ENCODE measurements around the gene BRSK2.

The BRSK2 gene

DNA sequence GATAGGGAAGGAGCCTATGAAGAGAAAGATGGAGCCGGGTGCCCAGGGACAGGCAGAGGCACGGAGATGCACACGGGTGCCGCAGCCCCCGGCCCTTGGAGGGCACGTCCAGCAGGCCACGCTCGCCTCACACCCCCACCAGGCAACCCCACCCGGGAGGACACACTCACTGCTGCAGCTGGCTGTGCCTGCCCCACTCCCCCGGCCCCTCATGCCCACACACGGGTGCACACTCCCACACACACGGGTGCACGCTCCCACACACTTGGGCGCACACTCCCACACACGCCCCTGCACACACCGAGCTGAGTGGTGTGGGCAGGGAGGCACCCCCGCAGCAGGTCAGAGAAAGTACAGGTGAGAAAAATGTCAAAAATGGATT, 95.8 kb downstream of the BRSK2 start:
- no peak for DNase-seq (ENCODE audit: low read depth)
- TF ChIP-seq, protein P1, sequence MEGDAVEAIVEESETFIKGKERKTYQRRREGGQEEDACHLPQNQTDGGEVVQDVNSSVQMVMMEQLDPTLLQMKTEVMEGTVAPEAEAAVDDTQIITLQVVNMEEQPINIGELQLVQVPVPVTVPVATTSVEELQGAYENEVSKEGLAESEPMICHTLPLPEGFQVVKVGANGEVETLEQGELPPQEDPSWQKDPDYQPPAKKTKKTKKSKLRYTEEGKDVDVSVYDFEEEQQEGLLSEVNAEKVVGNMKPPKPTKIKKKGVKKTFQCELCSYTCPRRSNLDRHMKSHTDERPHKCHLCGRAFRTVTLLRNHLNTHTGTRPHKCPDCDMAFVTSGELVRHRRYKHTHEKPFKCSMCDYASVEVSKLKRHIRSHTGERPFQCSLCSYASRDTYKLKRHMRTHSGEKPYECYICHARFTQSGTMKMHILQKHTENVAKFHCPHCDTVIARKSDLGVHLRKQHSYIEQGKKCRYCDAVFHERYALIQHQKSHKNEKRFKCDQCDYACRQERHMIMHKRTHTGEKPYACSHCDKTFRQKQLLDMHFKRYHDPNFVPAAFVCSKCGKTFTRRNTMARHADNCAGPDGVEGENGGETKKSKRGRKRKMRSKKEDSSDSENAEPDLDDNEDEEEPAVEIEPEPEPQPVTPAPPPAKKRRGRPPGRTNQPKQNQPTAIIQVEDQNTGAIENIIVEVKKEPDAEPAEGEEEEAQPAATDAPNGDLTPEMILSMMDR (IDR thresholded peaks at IDR 0.05; ENCODE audit: low read depth, low read length, missing control alignments) = no peak
- H3K4me3 ChIP-seq (ENCODE audit: low read depth, low read length) = no peak overlapping the region

DNA sequence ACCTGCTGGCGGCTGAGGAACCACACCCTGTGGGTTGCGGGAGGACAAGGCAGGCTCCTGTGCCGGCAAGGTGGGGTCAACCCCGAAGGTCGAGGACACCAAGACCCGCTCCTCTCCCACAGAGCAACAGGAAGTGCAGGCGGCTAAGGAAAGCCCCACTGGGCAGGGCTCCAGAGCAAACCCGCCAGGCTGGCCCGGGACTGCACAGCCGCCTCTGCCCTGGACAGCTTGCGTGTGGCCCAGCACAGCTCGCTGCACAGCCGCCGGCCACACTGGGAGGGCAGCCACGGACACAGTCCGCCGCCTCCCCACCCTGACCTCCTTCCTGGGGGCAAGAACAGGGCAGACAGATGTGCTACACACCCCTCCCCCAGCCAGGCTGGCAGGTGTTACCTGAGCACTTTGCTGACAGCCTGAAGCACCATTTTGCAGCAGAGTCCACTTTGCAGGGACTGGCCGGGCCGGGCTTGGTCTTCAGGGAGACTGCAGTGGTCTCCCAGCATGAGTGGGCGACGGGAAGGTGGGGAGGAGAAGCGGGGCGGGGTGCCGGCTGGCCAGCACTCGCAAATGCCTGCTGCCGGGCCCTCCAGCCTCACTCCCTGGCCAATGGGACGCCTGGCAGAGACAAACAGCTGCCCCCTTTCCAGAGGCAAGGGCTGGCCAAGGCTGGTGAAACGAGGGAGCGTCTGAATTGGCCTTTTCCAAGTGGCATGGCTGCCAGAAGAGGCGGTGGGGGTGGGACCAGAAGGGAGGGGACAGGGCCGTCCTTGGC, 96.5 kb downstream of the BRSK2 start, which contains the start of gene MOB2:
MOB2 (minus strand) TSS at position 726 of the 772 bp plus-strand sequence; CDS start at position 503, 223 bp downstream.
- no peak for DNase-seq (ENCODE audit: low read depth)
- TF ChIP-seq, protein P1 (IDR thresholded peaks at IDR 0.05; ENCODE audit: low read depth, low read length, missing control alignments) = no peak

DNA sequence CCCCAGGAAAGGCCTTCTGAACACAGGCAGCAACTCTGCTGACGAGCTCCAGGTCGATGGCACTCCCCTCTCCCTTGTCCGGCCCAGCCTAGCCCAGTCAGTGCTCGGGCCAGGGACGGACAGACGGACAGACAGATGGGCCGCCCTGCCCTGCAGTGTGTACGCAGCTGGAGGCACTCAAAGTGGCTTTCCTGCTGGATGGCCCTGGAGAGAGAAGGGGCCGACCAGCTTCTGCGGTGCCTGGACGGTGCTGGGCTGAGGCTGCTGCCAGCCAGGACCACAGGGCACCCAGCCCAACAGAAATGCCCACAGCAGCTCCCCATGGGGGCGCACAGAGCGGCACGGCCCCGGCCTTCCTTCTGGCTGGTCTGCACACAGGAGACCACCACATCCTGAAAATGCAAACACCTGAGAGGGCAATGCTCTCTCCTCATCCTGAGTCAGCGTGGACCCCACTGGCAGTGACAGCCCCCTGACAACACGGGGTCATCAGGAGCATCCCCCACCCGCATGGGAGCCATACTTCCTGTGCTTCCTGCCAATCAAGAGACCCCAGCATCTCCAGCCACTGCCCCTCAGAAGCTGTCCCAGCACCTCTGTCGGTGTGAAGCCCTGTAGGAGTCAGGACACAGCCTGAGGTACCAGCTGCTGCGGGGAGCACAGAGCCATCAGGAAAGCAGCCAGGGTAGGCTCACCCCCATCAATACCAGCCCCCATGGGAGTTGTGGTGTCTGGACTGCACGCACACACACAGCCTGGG, 97.5 kb downstream of the BRSK2 start:
- H3K4me3 ChIP-seq (ENCODE audit: low read depth, low read length) = no peak overlapping the region
- no peak for DNase-seq (ENCODE audit: low read depth)
- TF ChIP-seq, protein P1 (IDR thresholded peaks at IDR 0.05; ENCODE audit: low read depth, low read length, missing control alignments) = no peak

More for the DNA sequence above, 96.5 kb downstream of the BRSK2 start, which contains the start of gene MOB2:
- no peak within 1 kb of the TSS for H3K4me3 ChIP-seq (ENCODE audit: low read depth, low read length)

DNA sequence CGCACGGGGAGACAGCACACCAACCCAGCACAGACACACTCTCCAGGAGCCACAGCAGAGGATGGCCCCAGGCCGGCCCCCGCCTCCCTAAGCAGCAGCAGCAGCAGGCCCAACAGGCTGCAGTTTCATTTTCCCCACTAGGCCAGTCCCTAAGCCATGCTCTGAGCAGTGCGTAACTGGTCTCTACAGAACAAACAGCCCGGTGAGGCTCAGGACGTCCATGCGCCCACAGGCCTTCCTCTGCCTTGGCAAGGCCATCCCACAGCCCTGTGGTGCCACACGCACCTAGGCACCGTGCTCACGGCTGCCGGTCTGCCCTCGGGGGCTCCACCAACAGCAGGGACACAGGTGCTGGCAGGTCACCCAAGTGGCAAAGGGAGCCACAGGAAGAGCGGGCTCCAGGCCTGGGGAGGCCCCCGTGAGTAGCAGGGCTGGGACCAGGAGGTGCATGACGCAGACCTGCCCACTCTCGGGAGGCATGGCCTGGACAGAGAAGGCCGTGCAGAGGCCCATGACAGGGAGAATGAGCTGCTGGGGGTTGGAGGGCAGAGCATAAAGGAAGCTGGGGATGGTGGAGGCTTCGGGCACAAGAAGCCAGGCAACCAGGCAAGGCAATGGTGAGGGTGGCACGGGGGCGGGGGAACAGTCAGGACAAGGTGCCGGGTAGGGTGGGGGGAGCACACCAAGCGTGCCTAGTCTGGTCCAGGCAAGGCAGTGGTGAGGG, 98.3 kb downstream of the BRSK2 start:
- no peak for DNase-seq (ENCODE audit: low read depth)
- H3K4me3 ChIP-seq (ENCODE audit: low read depth, low read length) = no peak overlapping the region
- TF ChIP-seq, protein P1 (IDR thresholded peaks at IDR 0.05; ENCODE audit: low read depth, low read length, missing control alignments) = no peak

DNA sequence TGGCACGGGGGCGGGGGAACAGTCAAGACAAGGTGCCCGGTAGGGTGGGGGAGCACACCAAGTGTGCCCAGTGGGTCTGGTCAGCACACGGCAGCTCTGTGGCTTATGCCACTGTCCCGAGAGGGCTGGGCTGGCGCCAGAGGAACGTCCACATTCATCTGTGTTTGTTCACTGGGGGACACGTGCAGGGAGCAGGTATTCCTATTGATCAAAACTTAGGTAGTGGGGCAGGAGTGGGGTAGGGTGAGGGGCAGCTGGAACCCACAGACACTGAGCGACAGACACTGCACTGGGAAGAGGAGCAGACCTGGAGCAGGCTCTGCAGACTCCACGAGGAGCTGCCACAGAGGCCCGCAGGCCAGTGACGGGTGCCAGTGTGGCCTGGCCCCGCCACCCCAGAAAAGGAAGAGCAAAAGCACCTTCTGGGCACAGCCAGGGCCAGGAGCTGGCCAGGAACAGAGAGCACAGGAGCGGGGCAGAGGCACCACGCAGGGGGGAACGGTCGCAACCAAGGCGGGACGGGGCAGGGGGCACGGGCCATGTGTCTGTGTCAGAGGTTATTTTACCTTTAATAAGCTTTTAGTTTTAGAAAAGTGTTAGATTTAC, 98.9 kb downstream of the BRSK2 start:
- no peak for DNase-seq (ENCODE audit: low read depth)
- TF ChIP-seq, protein P1 (IDR thresholded peaks at IDR 0.05; ENCODE audit: low read depth, low read length, missing control alignments) = no peak
- no peak overlapping the region for H3K4me3 ChIP-seq (ENCODE audit: low read depth, low read length)

DNA sequence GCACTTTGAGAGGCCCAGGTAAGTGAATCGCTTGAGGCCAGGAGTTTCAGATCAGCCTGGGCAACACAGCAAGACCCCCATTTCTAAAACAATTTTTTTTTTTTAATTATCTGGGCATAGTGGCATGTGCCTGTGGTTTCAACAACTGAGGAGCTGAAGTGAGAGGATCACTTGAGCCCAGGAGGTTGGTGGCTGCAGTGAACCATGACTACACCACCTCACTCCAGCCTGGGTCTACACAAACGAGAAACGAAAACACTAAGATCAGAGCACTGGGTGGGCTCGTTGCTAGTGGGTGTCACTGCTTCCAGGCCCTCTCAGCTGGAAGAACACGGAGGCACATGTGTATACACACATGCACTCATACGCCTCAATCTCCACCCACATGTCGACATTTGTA, 100.9 kb downstream of the BRSK2 start:
- no peak for DNase-seq (ENCODE audit: low read depth)
- TF ChIP-seq, protein P1 (IDR thresholded peaks at IDR 0.05; ENCODE audit: low read depth, low read length, missing control alignments) = no peak
- no peak overlapping the region for H3K4me3 ChIP-seq (ENCODE audit: low read depth, low read length)

Measured in GM12864 (cell line).